Measurements from ENCODE around the gene MDFI.

Gene MDFI

DNA sequence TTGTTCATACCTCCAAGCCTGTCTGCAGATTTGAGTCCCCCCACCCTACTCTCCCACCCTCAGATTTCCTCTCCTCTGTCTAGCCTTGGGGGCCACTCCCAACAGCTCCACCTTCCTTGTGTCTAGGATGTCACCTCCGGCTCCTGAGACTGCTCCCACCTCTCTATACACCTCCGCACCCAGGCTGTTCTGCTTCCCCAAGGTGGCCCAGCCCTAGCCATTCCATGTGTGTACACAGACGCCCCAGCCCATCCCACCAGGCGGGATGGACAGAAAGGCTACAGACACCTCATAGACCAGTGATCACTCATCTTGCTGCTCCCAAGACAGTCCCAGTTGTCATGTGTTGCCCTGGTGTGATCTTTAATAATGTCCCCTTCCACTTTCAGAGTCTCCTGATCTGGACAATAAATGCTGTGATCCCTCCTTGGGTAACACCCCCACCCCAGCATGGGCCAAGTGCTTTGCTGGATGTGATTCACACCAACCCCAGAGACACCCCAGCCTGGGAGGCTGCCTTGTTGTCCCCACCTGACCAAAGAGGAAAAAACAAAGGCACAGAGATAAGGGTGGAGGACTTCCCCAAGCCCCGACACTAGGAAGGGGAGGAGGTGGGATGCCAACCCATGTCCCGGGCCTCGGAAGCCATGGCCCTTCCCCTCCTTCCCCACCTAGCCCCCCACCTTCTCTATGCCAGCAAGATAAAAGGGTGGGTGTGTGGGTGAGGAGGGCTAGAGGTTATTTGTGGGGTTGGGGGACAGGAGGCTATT, 36.1 kb downstream of the MDFI start:
- no peak for DNase-seq

DNA sequence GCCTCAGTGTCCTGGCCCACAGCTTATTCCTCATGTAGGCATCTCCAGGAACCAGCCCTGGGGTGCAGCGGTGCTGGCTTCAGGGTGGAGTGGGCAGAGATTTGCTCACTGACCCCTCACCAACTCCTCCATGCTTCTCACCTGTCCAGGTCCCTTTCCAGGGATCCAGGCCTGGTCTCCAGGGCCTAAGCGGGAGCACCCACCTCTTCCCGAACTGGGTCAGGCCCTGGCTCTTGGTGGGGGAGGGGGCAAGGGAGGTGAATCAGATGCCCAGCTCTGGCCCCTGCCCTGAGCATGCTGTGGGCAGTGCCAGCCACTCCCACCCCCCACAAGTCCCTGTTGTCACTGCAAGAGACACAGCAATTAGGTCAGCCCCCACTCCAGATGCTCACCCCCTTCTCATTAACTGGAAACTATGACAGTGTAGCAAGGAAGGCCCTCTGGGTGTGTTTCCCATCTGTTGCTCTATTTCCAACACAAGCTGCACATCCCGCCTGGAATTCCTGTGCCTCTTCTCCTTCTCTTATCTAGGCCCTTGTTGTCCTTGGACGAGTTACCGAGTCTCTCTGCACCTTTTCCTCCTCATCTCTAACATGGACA, 37.0 kb downstream of the MDFI start:
- DNase-seq: no peak

DNA sequence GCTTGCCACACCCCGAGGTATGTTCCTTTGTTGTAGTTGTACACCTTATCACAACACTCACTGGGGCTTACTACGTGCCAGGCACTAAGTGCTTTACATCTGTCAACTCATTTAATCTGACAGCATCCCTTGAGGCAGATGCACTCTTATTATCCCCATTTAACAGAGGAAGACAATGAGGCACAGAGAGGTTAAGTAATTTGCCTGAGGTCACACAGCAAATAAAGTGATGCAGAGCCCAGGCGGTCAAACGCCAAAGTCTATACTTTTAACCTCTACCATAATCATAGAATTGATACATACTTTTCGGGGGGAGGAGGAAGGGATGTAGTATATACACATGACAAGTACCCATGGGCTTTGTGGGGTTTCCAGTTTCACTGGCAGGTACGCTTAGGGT, 37.7 kb downstream of the MDFI start:
- DNase-seq: no peak

DNA sequence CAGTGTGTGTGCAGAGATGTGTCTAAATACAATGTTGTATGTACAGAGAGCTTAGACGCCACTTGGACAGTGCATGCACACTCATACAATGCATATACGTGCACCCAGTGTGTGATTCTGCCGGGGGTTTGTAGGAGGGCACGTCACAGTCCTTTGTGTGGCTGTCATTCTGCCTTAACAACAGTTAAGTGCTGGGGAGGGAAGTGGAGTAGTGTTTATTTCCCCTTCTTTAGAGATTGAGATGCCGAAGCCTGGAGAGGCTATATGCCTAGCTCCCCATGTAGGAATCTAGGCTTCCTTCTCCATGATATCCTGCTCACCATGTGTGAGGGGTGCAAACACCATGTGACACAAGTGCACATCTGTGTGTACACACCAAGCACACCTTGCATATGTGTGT, 38.2 kb downstream of the MDFI start:
- no peak for DNase-seq

DNA sequence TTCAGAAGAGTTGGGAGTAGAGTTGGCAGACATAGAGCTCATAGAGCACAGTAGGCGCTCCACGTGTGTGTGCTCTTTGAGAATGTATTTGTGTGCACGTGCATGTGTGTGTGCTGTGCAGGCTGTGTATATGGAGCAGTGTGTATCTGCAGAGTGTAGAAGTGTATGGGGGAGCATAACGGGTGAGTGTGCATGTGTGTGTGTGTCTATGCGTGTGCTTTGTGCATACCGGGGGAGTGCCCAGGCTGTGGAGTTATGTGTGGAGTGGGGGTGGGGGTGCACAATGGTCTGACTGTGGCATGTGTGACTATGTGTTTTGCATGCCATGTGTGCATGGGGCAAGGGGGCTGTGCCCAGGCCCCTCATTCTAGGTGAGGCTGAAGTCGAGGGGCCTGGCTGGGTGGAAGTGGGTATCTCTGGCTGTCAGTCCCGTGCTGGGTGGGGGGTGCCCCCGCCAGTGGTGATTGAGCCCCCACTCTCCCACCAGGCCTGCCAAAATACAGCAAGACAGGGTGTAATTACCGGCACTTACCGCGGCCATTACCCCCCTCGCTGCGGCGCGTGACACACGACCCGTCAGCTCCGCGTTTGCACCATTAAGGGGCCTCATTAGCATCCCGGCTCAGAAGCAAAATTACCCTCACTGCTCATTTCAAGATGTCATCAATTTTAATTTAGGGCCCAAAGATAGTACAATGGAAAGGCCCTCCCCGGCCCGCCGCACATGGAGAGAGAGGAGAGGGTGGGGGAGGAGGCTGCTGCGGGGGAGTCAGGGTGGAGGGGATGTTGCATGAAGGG, 39.1 kb downstream of the MDFI start:
- DNase-seq: no peak

DNA sequence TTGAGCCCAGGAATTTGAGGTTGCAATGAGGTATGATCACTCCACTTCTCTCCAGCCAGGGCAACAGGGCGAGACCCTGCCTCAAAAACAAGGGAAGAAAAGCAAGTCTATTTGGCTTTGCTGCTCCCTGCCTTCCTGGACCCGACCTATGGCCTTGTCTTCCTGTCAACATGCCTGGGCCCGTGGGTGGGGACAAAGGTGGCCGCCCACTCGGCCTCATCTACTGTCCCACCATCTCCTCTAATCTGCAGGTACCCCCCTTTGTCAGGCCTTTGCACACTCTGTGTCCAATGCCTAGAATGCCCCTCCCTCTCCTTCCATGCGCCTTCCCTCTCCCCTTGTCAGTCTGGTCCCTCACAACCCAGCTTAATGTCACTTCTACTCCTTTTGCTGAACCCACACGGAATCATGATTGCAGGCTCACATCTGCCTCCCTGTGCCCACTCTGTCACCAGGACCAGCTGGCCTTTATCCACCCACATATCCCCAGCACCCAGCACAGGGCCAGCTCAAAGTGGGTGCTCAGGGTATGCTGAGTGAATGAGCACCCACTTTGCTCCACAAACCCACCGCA, 40.3 kb downstream of the MDFI start:
- no peak for DNase-seq

DNA sequence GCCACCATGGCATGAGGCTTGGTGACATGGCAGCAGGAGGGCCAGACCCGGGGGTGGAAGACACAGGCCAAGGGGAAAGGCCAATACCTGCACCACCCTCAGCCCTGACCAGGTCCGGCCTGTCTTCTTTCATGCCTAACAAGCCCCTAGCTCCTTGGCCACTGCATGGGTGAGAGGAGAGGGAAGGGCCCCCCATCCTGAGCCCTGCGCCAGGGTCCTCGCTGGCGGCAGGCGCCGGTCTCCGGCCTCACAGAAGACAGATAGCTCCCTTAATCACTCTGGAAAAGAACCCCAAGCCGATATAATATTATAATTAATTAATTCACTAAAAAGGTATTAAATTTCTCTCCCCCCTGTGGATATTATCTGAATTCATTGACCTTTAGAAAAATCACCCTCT, 41.4 kb downstream of the MDFI start:
- DNase-seq: no peak

DNA sequence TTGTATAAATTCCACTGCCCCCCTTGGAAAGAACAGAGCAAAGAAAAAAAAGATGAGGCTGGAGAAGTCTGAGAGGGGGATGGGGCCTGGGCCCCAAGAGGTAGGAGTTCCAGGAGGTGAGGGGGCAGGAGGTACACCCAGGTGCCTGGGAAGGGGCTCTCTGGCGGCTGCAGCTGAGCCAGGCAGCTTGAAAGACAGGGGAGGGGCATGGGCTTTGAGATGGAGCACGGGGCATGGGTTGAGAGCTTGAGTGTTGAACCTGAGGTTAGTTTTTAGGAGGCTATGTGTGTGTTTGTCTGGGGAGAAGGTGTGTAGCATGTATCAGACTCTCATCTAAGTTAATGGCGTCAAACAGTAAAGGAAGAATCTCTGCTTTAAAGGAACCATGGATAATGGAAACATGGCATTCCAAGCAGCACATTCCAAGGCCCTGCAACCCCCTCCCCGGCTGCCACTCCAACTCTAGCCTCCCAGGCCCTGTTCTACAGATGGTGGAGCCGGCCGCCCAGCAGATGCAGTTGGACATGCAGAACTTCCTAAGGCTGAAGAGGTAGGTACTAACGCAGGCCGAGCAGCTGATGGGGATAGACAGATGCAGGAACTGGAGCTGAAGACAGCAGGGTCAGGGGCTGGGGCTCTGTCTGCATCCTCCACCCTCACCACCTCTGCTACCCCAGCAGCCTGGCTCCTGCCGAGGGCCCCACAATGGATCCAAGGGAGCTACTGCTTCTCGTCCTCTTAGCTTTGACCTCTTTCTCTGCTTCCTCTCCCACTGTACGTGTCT, 42.1 kb downstream of the MDFI start:
- no peak for DNase-seq

DNA sequence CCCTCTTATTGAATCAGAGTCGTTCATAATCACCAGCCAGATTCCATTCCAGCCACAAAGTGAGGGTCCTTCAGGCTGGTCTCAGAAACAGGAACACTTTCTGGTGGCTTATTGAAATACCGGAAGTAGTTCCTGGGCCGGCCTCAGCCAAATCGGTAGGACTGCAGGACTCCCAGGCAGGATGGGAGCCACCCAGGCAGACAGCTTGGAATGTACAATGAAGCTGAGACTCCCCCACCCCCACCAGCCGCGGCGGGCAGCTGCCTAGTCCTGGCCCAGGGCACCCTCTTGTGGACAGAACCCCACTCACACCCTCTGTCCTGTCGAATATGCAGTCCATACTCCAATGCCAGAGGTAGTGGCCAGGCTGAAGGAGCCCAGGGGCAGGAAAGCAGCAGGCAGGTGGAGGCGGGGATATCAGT, 43.8 kb downstream of the MDFI start:
- DNase-seq: peak; percentile 25

DNA sequence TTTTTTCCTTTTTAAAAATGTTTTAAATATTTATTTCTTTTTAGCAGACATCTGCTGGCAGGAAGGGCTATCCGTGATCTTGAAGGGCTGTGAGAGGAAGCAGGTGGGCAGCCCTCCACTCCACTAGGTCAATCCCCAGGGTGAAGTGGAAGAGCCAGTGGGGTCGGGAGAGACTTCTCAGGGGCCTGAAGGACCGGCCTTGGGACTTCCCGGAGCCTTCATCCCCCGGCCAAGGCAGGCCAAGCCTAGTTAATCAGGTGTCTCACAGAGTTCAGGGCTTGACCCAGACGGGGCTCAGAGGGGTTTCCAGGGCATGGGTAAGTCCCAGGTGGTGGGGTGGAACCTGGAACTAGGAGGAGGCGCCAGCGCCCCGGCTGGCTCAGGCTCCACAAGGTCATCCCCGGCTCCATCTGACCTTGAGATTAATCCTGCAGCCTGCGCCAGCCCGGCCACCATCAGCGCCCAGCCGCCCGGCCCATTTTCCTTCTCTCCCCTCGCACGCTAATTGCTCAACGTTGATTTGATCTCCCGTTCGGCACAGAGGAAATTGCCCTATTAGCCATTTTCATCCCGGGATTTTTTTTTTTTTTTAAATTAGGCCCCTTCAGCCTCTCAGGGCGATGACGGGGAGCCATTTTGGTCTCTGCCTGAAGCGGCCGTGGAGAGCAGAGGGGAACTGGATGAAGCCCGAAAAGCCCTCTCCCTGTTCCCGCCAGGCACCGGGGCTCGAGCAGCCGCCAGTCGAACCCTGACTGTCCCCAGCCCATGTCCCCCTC, 44.4 kb downstream of the MDFI start:
- no peak for DNase-seq

DNA sequence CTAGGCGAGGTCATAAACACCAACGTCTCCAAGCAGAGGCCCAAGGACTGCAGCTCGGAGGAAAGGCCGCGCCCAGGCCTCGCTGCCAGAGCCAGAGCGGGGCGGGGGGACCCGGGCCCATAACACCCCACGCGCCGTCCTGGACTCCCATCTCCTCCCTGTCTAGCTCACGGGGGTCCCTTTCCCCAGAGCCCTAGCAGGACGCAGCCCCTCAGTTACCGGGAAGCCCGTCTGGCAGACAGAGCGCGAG, 44.9 kb downstream of the MDFI start:
- no peak for DNase-seq

DNA sequence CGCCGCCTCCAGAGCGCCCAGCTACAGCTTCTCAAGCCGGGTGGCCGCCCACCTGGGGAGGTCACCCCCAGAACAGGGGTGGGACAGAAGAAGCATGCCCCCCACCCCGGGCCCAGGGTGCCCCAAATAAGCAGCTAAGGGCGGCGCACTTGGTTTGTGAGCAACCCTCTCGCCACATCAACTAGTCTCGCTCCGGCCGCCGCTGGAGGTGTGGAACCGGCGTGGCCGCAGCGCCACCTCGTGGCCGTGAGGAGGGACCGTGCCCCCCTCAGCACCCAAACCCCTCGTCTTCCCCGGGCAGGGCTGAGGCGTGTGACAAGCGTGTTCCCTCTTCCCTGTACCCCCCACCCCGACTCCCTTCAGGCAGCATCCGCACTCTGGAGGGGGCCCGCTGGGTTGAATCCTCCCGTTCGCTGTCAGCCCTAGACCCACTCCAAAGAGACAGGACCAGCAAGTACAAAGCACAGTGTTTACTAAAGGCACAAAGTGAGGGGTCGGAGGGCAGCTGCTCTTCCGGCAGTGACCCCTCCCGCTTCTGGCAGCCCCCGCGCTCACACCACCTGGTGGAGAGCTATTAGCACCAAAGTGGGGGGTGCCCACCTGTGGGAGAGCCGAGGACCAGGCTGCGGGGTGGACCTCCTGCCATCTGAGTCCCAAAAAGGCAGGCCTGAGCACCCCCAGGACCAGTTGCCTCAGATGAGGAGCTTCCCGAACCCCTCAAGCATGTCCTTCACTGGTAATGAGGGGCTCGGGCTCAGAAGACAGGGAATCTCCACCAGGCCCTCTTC, 45.4 kb downstream of the MDFI start:
- peak; percentile 46 for DNase-seq

DNA sequence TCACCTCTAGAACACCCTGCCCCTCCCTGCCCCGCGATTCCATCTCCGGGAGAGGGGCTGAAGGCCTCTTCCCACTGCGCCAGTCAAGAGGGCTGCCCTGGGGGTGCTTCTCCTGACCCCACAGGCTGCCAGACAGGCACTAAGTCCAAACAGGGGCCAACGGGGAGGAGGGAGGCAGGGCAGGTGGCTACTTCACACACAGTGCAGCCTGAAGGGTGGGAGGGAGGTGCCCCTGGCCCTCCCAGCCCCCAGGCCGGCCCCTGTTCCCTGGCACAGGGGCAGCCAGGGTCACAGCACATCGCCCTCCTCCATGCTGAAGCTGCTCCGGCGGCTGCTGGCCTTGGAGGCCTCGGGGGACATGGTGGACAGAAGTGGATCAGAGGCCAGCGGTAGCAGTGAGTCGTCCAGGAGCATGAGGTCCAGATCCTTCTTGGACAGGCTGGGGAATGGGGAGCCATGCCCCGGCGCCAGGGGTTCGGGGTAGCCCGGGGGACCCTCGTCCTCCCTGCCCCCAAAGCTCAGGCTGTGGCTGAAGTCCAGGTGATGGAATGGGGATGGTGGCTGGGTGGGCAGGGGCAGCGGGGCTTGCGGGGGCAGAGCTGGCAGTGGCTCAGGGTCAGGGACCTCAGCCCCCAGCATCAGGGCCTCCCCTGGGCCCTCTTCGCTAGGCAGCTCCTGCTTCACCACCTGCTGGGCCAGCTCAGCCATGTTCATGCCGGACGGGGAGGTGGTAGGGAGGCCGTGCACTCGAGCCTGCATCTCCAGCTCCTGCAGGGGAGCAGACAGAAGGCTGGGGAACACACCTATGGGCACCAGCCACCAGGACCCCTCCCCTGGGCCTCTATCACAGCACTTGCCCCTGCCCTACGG, 46.3 kb downstream of the MDFI start:
- DNase-seq: no peak

DNA sequence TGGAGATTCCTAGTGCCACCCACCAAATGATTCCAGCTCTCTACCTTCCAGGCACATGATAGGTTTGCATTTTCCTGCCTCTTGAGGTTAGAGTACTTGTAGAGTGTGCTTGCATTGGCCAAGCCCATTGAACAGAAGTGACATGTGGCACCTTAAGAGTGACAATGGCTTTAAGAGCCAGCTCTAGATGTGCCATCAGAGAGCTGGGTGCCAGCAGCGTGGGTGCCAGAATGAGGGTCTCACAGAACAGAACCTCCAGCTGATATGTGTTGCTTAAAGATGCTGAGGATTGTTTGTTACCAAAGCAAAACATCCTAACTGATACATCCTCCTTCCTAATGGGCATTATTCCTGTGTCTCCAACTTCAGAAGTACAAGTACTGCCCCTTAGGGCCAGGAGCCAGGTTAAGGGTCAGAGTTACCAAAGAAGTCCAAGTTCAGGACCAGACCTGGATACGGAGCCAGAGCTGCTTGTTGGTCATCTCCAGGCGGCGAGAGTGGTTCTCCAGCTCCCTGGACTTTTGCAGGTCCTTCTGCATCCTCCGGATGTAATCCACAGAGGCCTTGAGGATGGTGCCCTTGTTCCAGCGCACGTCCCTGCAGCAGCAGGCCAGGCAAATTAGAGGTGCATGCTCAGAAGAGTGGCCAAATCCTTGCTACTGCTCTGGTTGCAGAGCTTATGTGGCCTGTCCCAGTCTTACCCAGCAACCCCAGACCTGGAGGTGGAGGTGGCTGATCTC, 47.5 kb downstream of the MDFI start:
- DNase-seq: no peak

DNA sequence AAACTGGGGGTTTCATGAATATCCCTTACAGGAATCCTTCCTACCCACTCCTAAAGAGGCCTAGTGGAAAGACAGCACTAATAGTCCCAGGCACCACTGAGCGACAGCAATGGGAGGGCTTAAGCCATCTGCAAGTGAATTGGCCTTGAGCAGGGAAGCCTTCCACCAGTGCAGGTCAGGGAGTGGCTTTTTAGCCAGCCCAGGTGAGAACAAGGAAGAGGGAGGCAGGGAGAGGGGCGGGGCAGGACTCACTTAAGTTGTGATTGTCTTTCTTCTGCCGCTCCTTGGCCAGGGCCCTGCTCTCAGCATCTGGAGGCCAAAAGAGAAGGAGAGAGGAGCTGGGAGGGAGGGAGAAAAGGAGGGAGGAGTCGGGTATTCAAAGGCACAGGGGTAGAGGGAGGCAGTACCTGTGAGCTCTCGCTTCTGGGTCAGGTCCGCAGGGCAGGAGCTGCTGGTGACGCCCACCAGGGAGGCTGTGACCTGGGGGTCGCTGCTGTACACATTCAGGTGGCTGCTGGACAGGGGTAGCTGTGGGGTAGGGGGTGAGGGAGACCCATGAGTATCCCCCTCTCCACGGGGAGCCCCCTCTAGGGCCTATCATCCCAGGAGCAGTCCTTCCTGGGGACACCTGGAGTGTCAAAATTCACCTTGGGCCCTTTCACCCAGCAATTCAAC, 49.4 kb downstream of the MDFI start:
- no peak for DNase-seq

DNA sequence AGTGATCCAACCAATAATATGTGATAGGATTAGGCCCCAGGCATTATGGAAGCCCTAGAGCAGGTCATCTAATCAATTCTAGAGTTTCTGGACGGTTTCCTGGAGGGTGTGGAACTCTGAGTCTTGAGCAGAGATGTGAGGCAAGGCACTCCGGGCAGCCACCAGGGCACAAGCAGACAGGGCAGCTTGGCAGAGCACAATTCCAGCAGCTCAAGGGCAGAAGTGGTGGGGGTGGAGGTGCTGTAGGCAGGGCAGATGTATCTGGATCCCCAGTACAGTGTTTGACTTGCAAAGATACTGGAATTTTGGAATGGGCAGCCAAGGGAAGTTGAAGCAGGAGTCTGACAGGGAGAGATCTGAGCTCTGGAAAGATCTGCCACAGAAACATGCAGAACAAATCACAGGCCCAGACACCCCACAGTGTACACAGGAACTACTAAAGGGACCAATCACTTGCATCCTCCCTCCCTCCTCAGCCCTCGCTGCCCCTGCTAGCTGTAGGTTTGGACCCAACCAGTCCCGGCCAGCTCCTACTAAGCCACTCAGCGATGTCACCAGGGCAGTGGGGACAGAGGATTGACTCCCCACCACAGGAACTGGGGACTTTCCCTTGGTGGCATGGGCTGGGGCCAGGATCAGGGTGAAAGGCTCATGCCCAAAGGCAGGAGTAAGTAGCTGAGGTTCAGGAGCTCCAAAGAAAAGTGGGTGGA, 50.1 kb downstream of the MDFI start:
- DNase-seq: no peak

DNA sequence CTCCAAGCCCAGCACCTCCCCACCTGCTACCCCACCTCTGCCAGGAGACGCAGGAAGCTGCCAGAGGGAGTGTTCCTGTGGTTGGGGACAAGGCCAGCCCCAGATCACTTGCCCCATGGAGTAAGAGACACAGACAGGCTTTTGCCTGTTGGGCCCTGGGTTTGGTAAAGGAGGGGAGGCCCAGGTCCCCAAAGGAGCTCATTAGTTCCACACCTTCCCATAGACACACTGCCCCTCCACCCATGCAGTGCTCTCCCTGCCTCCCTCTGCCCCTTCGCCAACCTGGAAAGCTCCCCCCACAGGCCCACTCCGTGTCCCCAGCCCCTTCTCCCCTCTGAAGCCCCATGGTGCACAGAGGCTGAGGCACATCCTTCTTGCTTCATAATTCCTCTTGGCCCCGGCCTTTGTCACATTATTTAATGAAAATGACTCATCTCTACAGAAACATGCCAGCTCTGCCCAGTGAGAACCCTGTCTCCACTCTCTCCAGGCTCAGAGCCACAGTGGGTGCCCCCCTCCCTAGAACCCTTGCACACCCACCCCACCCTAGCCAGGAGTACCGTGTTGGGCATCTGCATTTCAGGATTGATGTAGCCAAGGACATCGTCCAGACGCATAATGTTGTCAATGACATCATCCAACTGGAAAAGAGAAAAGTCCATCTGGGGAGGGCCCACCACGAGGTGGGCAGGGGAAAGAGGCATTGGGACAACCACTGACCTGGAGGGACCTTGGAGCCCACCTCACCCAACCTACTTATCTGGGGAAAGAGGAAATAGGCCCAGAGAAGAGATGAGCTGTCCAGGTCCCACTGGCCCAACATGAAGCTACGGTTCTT, 51.1 kb downstream of the MDFI start:
- no peak for DNase-seq
